OCI-LY7 (cell line): Measurements from ENCODE around the gene PTPRU. TPM values are rescaled to one million over a fixed set of nuclear protein-coding genes. Genes with fewer than 3 reads are reported as not detected.

ENCODE experiments used
- BruUV-seq: library from RNA; stranded (reverse); fragments of 400-500 nt; replicated peaks from 2 replicates; lab custom pipeline; 2021; lab: Mats Ljungman, UMichigan
- CTCF ChIA-PET: fragments of 300-600 bp; sonication (Branson Sonifier 250); formaldehyde crosslinking; loops from one replicate; lab custom pipeline; 2022; ENCODE audit warnings: antibody characterized with exemption; ENCODE audit not compliant: unreplicated experiment; lab: Charles Lee
- POLR2A ChIA-PET: fragments of 300-600 bp; sonication (Branson Sonifier 250); formaldehyde crosslinking; loops from one replicate; lab custom pipeline; 2022; ENCODE audit warnings: antibody characterized with exemption; lab: Charles Lee
- DNase-seq: peaks from one replicate; pipeline ENCODE4 v3.0.0-alpha.2; 2015; ENCODE audit warnings: low spot score
- H2AFZ ChIP-seq: fragments of 200-600 bp; sonication (generic), shearing (Covaris generic); 2 replicates; pipeline ENCODE4 v1.6.1; 2014; ENCODE audit warnings: mild to moderate bottlenecking, antibody characterized with exemption, low read length, moderate library complexity
- H3K27ac ChIP-seq: fragments of 200-600 bp; sonication (generic); 2 replicates; pipeline ENCODE4 v1.5.1; 2014; ENCODE audit warnings: mixed run types, low read depth, mild to moderate bottlenecking, moderate library complexity, low read length, inconsistent platforms; ENCODE audit not compliant: poor library complexity, severe bottlenecking
- H3K36me3 ChIP-seq: fragments of 200-600 bp; sonication (generic); 2 replicates; pipeline ENCODE4 v1.6.1; 2014; ENCODE audit warnings: mild to moderate bottlenecking, antibody characterized with exemption, low read length, moderate library complexity, mixed read lengths; ENCODE audit not compliant: insufficient read depth
- H3K4me1 ChIP-seq: fragments of 200-600 bp; sonication (generic); 2 replicates; pipeline ENCODE4 v1.5.1; 2014; ENCODE audit warnings: mild to moderate bottlenecking, low read length; ENCODE audit not compliant: insufficient read depth, poor library complexity, severe bottlenecking
- H3K4me2 ChIP-seq: fragments of 200-600 bp; sonication (generic); 2 replicates; pipeline ENCODE4 v1.6.1; 2014; ENCODE audit warnings: mild to moderate bottlenecking, low read length
- H3K4me3 ChIP-seq: fragments of 200-600 bp; sonication (generic); 2 replicates; pipeline ENCODE4 v1.5.1; 2014; ENCODE audit warnings: mild to moderate bottlenecking, low read depth, low read length; ENCODE audit not compliant: poor library complexity, severe bottlenecking
- H3K79me2 ChIP-seq: fragments of 200-600 bp; sonication (generic); 2 replicates; pipeline ENCODE4 v1.6.1; 2016; ENCODE audit warnings: low read depth, mild to moderate bottlenecking, low read length, moderate library complexity, mixed read lengths; ENCODE audit not compliant: insufficient read depth
- H3K9me2 ChIP-seq: fragments of 200-600 bp; sonication (generic); 2 replicates; pipeline ENCODE4 v1.6.1; 2016; ENCODE audit warnings: mild to moderate bottlenecking, low read length, mixed read lengths; ENCODE audit not compliant: insufficient read depth
- H3K9me3 ChIP-seq: fragments of 200-600 bp; sonication (generic); 2 replicates; pipeline ENCODE4 v1.6.1; 2014; ENCODE audit warnings: mild to moderate bottlenecking, mixed run types, low read length, mixed read lengths
- H4K20me1 ChIP-seq: fragments of 200-600 bp; sonication (generic); 2 replicates; pipeline ENCODE4 v1.6.1; 2014; ENCODE audit warnings: mild to moderate bottlenecking, antibody characterized with exemption, low read length, moderate library complexity, mixed read lengths; ENCODE audit not compliant: insufficient read depth
- EZH2phosphoT487 ChIP-seq: fragments of 200-600 bp; sonication (generic); IDR thresholded peaks from 2 replicates; pipeline ENCODE4 v1.6.1; 2018; ENCODE audit warnings: low read depth, borderline replicate concordance, mild to moderate bottlenecking, mixed run types, antibody characterized with exemption, low read length, moderate library complexity, mixed read lengths
- intact Hi-C: fragments of 100-400 bp; cut with micrococcal nuclease; formaldehyde crosslinking; loops from one replicate; pipeline ENCODE4 v1.10.0; 2022; ENCODE audit not compliant: unreplicated experiment
- total RNA-seq, 2 experiments: library from RNA; depleted of rRNA in 1 of 2; stranded (reverse); fragments of >200 nt in 1 of 2; shearing (Covaris generic) in 1 of 2; gene quantifications; 2 replicates each; pipeline ENCODE4 v1.2.3, GENCODE V29; 2014 to 2022
- TF ChIP-seq, protein P1 (sequence below): fragments of 200-600 bp; sonication (generic); conservative IDR thresholded peaks from 2 replicates; pipeline ENCODE4 v1.5.1; 2014; ENCODE audit warnings: mild to moderate bottlenecking, antibody characterized with exemption, low read length, moderate library complexity, mixed read lengths

Gene PTPRU
- total RNA-seq, 2 experiments from 2014 or later = 2.5 to 4.6 TPM

DNA sequence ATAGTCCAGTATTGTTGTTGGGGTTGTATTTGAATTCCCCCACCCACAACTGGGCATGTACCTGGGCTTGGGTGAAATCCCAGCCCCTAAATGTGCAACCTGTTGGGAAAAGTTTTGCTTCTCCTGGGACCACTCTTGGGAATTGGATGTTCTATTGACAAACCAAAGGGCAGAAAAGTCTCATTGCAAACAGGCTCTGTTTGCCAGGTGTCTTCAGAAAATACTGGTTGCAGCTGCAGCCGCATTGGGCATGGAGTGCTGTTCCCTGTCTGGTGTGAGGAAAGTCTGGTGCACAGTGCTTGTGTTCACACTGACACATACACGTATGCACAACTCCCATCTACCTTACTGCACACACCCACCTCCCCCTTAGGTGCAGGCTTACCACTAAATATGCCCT, 12.1 kb downstream of the PTPRU start:
- ChIA-PET CTCF (no interaction called here), POLR2A (no interaction called here)
- Histone ChIP-seq H3K79me2 (no peaks in the 10 kb centered on the region), H3K9me2 (no peaks in the 10 kb centered on the region), H3K4me2 (no peak overlapping the region), H3K4me1 (no peaks in the 10 kb centered on the region), H3K4me3 (no peak overlapping the region), H4K20me1 (no peaks in the 10 kb centered on the region), H2AFZ (no peak overlapping the region), H3K9me3 (no peaks in the 10 kb centered on the region), H3K36me3 (no peaks in the 10 kb centered on the region), H3K27ac (no peak overlapping the region)
- TF ChIP-seq, protein P1, sequence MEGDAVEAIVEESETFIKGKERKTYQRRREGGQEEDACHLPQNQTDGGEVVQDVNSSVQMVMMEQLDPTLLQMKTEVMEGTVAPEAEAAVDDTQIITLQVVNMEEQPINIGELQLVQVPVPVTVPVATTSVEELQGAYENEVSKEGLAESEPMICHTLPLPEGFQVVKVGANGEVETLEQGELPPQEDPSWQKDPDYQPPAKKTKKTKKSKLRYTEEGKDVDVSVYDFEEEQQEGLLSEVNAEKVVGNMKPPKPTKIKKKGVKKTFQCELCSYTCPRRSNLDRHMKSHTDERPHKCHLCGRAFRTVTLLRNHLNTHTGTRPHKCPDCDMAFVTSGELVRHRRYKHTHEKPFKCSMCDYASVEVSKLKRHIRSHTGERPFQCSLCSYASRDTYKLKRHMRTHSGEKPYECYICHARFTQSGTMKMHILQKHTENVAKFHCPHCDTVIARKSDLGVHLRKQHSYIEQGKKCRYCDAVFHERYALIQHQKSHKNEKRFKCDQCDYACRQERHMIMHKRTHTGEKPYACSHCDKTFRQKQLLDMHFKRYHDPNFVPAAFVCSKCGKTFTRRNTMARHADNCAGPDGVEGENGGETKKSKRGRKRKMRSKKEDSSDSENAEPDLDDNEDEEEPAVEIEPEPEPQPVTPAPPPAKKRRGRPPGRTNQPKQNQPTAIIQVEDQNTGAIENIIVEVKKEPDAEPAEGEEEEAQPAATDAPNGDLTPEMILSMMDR = no peak
- TF ChIP-seq EZH2phosphoT487 = no peak
- DNase-seq = no peak
- no TSS peak for BruUV-seq
- intact Hi-C loops = no loop called here

DNA sequence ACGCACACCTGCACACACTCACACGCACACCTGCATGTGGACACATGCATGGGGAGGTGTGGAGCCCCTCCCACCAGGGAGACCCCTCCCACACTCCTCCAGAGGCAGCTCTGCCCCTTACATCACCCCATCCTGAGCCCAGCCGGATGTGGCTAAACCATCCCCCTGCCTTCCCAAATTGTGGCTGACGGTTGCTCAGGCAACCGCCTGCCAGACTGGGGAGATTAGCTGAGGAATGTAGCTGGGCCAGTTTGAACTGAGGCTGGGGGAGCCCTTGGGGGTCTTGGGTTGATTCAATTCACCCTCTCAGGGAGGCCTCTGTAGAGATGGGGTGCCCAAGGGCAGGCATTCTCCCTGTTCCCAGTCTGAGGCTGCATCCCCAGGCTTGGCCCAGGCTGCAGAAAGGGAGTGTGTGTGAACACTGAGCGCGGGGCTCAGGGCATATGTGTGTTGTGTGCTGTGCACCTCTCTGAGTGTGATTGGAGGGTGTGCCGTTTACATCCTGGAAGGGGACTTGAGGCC, 12.9 kb downstream of the PTPRU start:
- Histone ChIP-seq H2AFZ (no peak overlapping the region), H4K20me1 (no peaks in the 10 kb centered on the region), H3K4me1 (no peaks in the 10 kb centered on the region), H3K4me3 (no peak overlapping the region), H3K79me2 (no peaks in the 10 kb centered on the region), H3K9me3 (no peaks in the 10 kb centered on the region), H3K9me2 (no peaks in the 10 kb centered on the region), H3K4me2 (no peak overlapping the region), H3K36me3 (no peaks in the 10 kb centered on the region), H3K27ac (no peak overlapping the region)
- intact Hi-C loops = no loop called here
- POLR2A ChIA-PET = interaction anchor here (0.7 kb wide), 1 partner anchor 307 kb away, joined by 4 read pairs; no protein-coding TSS in a partner anchor
- no peak for DNase-seq
- TF ChIP-seq EZH2phosphoT487 = no peak
- TF ChIP-seq, protein P1 = no peak
- BruUV-seq = no TSS peak
- CTCF ChIA-PET = no interaction called here

DNA sequence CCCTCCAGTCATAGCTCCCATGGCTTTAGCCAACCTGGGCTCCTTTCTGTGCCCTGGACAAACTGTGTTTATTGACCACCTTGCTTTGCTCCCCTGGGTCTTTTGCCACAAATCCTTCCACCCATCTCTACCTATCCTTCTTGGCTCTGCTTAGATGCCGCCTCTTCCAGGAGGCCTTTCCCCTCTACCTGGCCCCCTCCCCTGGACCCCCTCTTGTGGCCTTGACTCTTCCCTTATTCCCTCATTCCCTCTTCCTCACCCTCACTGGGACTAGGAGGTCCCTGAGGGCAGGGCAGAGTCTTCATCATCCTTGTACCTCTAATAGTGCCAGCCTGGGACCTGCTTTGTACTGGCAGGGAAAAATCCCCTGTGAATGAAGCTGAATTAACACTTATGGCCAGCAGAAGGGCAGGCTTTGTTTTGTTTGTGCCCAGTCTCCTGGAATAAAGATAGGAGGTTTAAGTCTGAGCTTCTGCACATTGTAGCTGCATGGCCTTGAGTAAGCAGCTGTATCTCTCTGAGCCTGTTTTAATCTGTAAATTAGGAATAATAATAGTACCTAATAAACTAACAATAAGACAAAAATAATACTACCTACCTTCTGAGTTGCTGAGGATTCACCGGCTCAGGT, 13.7 kb downstream of the PTPRU start:
- ChIA-PET CTCF (no interaction called here), POLR2A (interaction anchor here (0.7 kb wide), 1 partner anchor 308 kb away, joined by 4 read pairs; no protein-coding TSS in a partner anchor)
- Histone ChIP-seq H3K27ac (no peak overlapping the region), H3K4me1 (no peaks in the 10 kb centered on the region), H3K4me3 (no peak overlapping the region), H2AFZ (no peak overlapping the region), H3K4me2 (no peak overlapping the region), H3K36me3 (no peaks in the 10 kb centered on the region), H4K20me1 (no peaks in the 10 kb centered on the region), H3K9me2 (no peaks in the 10 kb centered on the region), H3K79me2 (no peaks in the 10 kb centered on the region), H3K9me3 (no peaks in the 10 kb centered on the region)
- DNase-seq = no peak
- intact Hi-C loops = no loop called here
- TF ChIP-seq, protein P1 = no peak
- no peak for TF ChIP-seq EZH2phosphoT487
- BruUV-seq = no TSS peak
